UCSD-AML1 (cell line): ENCODE results near the gene RDH12.
"Not testable (repeated sequence)": the region's sequence is repeated elsewhere in the genome, so short reads cannot be mapped to it uniquely, and the experiment has no call there.

ENCODE experiments used
- DNase-seq: peaks from one replicate; lab custom pipeline; 2025; ENCODE audit not compliant: unreplicated experiment; lab: John Stamatoyannopoulos, UW

Gene RDH12

DNA sequence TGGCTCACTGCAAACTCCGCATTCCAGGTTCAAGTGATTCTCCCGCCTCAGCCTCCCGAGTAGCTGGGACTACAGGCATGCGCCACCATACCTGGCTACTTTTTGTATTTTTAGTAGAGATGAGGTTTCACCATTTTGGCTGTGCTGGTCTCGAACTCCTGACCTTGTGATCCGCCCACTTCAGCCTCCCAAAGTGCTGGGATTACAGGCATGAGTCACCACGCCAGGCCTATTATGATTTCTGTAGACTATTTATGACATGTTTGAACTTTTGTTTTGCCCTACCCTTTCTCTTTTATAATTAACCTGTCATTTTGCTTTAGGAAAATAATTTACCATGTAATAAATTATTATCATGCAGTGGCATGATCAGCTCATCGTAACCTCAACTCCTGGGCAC, at the start of gene RDH12:
RDH12 (plus strand) TSS at position 395 of the 400 bp plus-strand sequence. CDS start 20,757 bp downstream, outside the sequence.
- DNase-seq, result not testable (repeated sequence)

DNA sequence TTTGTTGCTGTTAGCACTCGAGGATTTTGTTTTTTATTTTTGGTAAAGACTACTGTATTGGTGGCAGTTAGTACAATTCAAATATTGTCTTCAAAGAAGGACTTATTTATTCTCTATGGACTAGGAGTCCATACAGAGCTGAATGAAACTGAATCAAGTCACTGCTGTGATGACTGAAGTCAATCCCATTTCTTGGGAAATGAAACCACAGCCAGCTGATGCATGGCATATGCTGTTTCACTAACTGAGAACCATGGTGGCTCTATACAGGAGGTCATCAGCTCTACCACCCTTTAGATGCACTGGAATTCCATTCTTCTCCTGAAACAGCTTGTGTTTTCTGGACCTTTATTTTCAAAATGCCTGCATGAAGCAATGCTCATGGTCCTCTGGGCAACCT, 49.5 kb upstream of the RDH12 start:
- DNase-seq, result no peak

DNA sequence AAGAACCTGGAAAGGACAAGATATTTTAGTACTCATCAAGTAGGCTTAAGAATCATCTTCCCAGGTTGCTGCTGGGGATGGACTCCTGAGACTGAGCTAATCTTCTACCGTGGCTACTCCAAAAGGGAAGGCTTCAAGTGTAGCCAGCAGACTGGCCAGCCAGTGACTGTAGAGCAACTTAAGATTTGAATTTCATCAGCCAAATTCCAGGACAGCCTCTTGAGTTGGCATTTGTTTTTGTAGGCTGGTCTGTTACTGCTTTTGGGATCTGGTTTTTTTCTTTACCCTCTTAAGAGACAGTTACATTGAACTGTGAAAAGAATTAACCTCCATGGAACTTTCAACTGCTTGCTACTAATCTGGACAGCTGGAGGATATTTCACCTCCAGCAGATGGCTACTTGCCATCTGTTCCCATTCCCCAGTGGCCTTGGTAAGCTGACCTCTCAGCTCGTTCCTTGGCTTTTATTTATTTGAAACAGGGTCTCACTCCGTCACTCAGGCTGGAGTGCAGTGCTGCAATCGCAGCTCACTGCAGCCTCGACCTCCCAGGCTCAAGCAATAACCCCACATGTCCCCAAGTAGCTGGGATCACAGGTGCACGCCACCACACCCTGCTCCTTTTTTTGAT, 47.9 kb upstream of the RDH12 start:
- DNase-seq, result no peak

DNA sequence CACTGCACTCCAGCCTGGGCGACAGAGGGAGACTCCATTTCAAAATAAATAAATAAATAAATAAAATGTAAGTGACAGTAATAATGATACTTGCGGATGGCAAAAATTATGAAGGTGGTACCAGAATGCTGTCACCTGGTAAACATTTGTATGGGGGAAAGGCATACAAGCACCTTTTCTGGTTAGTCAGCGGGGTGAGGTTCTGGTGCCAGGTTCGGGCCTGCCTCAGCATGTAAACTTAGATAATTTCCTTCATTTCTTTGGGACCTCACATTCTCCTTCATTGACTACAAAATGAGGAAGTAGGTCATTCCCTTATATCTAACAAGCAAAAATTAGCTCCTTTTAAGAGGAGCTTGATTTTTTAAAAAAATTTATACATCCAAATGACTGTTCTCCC, 38.1 kb upstream of the RDH12 start:
- DNase-seq, result no peak

DNA sequence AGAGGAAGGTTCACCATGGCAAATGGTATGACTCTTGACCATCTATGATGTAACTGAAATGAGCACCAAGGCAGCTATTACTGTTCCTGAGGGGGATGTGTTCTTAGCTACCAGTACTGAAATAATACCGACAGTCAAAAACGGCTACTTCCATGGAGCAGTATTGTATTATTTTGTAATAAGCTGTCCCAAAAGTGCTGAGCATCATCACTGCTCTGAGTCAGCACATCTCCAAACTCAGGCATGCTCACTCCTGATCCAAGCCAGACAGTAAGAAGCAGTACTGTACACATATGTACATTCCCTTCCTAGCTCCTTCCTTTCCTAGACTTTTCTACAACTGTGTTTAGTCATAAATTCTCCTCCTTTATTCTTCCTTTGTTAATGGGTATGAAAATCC, 35.8 kb upstream of the RDH12 start:
- DNase-seq, result no peak

DNA sequence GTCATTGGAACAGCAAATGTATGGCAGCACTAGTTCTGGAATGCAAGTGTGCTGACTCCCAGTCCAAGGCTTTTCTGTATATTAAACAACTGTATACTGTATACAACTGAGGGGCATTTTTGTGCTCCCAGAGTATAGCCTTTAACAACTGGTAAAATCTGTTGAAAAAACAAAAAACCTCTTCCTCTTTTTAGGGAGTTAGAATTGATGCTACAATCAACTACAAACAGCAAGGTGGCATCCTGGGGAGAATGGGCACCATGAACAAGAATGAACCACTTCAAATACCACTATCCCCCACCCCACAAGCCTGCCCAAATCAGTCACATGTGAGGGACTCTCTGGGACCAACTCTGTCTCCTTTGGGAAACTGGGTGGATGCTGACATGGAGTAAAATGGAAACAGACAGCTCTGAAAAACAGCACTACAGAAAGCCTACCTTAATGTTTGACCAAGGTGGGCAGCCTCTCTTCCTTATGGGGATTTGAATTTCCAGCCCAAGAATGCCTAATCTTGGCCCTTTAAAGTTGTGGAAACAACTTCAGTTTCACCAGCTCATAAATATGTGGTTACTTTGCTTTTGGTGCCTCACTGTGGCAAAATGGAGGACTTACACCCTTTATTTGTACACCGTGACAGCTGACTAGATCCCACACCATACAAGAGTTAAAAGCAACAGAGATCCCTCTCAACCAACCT, 34.8 kb upstream of the RDH12 start:
- no peak for DNase-seq

DNA sequence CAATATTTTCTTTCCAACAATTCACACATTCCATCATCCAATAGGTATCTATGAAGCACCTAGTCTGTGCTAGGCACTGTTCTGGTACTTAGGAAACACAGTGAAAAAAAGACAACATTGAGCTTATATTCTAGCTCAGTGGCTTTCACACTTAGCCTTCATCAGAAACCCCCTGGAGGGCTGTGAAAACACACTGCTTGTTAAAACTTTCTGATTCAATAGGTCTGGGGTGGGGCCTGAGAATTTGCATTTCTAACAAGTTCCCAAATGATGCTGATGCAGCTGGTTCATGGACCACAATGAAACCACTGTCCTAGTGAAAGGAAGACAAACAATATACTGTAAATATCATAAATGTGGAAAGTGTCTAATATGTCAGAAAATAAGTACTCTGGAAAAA, 33.1 kb upstream of the RDH12 start:
- no peak for DNase-seq

DNA sequence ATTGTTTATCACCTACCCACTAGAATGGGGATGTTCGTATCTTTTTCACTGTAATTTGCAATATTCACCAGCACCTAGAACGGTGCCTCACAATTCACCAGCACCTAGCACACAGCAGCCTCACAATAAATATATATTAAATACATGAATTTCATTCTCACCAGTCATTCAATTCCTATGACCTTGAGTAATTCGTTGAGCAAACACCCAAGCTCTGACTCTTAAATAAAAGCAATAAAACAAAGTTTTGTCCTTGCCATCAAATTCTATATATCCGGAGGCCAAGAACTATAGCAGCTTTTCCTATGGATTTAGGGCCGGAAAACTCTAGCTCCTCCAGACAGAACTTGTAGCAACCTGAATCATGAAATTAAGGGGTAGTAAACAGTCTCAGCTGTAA, 28.2 kb upstream of the RDH12 start:
- DNase-seq, result no peak

DNA sequence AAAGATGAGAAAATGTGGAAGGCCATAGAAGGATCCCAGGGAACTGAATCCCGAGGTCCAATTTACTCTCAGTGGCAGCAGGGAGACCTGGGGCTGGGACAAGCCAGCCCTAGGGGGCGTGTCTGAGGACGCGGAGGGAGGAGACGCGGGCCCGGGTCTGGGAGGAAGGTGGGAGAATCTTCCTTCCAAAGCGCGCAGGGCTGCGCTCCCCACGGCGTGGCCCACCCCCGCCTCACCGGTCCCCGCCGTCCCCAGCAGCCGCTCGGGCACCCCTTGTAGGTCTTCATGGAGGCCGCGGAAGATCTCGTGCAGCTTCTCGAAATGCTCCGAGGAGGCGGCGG, 27.6 kb upstream of the RDH12 start:
- DNase-seq, result peak; percentile 70

DNA sequence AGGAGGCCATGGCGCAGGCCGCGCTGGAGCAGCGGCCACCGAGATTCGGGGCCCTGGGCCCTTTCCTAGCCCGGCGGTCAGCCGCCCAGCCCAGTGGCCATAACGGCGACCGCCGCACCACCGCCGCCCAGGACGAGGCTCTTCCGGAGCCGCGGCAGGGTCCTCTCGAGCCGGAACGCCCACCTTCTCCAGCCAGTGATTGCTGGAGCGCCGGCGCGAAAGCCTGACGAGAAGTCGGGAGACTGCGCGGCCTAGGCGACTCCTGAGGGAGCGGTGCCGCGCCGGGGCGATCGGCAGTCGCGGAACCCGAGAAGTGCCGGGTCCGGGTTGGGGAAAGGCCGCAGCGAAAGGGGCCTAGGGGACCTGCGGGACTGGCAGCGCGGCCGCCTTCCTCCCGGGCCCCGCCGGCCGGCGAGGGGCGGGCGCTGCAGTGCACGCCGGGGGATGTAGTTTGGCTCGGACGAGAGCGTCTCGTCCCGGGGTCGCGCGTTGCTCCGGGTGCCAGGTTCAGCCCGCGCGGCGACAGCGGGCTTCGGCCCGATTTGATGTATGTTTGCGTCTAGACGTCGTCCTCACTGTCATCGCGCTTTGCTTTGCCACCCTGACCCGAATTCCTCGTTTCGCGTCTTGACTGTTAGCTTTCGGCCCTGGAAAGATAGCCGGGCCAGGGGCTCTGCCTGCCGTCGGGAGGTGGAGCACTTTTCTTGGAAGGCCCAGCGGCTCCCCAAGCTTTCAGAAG, 27.0 kb upstream of the RDH12 start, which contains the start of gene VTI1B:
VTI1B (minus strand) TSS at position 153 of the 739 bp plus-strand sequence; CDS start at position 10, 143 bp downstream.
- DNase-seq, result peak; percentile 87

DNA sequence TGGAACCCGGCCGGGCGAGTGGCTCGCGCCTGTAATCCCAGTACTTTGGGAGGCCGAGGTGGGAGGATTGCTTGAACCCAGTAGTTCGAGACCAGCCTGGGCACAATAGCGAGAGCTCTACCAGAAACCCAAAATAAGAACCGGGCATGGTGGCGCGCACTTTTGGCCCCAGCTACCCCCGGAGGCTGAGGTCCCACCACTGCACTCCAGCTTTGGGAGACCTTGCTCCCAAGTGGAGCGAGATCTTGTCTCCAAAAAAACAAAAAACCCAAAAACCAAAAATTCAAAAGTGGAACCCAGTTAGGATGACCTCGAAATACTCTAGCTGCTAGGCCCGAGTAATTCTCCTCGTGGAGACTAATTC, 26.5 kb upstream of the RDH12 start:
- no peak for DNase-seq

DNA sequence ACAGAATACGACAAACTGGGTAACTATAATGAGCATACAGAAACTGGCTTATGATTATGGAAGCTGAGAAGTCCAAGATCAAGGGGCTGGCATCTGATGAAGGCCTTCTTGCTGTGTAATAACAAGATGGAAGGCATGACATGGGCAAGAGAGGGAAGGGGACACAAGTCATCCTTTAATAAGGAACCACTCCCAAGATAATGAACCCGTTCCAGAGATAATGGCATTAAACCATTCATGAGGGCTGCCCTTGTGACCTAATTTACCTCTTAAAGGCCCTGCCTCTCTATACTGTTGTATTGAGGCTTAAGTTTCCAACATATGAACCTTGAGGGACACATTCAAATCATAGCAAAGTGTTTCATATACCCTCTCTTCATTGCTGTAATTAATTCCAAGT, 22.7 kb upstream of the RDH12 start:
- DNase-seq, result no peak

DNA sequence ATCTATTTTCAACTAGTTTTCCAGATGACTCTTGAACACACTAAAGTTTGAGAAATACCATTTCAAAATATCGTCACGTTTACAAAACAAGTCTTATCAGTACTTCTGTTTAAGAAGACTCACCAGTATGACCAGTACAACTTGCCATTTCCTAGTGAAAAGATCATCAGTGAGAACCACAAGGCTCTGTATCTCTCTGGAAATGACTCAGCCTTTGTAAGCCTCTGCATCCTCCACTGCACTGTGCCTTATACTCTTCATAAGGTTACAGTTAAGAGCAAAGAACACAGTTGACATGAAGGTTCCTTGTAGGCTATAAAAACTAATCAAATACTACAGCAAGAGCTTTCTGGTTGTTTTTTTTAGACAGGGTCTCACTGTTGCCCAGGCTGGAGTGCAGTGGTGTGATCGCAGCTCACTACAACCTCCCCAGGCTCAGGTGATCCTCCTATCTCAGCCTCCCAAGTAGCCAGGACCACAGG, 21.5 kb upstream of the RDH12 start:
- DNase-seq, result no peak

DNA sequence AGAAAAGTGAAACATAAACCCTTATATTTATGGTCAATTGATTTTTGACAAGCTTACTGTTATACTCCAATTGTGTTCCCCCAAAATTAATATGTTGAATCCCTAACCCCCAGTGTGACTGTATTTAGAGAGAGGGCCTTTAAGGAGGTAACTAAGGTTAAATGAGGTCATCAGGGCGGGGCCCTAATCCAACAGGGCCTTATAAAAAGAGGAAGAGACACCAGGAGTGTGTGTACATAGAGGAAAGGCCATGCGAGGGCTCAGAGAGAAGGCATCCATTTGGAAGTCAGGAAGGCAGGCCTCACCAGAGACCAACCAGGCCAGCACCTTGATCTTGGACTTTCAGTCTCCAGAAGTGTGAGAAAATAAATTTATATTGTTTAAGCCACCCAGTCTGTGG, 20.7 kb upstream of the RDH12 start:
- peak; percentile 17 for DNase-seq

DNA sequence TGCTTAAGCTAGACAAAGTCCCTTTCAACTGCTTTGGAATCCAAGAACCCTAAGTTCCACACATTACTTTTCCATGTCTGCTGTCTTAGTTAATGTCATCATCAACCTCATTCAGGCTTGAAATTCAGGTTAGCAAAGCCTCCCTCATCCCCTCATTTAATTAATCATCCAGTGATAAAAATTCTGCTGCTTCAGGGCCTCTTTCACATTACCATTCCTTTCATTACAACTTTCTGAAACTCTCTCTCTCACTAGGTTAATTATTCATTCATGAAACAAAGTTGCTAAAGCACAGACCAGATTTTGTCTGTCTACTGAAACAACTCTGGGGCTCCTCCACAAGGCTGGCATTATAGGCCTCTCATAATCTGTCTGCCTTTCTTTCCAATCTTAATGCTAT, 17.8 kb upstream of the RDH12 start:
- no peak for DNase-seq

DNA sequence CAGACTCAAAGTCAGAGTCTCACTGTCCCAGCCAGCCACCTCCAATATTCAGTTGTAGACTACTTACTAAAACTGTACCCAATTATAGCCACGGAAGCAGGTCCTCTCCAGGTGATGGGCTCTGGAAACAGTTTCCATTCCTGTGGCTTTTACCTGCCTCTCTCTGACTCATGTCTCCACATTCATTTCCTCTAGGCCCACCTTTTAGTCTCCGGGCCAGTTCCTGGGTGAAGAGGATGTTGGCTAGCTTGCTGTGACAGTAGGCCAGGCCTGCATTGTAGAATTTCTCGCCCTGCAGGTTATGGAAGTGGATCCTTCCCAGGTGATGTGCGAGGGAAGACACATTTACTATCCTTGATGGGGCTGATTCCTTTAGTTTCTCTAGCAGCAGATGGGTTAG, 11.7 kb upstream of the RDH12 start:
- DNase-seq, result no peak

DNA sequence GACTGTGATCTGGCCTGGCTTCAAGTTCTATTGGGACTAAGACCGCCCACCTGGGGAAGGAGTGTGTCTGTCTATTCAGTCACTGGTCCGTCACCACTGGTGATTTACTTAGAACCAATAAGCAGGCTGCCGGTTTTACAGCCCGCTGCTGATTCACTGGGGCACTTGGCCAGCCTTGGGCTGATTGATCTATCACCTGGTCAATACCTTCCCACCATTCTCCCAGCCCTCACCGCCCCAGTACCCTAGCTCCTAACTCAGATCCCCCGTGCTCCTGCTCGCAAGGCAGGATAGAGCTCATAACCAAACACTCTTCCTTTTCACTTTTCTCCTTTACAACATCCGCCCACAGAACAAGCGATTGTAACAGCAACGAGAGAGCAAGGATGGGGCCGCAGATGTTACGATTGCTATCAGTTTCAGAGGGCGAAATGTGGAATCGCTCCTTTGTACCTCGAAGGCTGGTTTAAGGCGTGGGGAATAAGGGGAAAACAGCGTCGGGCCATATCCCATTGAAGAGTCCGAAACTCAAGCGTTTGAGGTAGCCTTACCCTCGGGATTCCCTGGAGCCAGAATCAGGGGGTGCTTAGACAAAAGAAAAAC, 6.8 kb upstream of the RDH12 start:
- peak; percentile 66 for DNase-seq

DNA sequence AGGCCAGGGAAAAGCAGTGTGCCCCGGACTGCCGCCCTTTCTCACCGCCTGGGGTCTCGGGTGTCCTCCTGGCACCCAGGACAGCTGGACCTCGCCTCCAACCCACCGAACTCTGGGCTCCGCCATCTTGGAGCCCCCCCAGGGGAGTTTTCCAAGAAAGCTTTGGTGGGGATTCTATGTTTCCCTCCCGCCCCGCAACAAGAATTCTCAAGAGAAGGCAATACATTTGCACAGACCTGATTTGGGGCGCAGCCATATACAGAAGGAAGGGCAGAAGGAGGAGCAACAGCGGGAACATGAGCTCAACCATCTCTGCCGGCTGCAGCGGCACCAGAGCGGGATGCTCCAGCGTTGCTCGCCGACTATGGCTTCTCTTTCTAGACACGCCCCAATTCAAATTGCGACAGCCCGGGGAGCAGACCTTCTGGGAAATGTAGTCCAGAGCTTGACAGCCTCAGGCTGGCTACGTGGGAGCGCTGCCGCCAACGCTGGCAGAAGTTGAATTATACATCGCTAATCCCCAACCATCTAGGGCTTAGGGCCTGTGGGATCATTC, 6.2 kb upstream of the RDH12 start, which contains the start of gene RDH11:
RDH11 (minus strand) TSS at position 371 of the 556 bp plus-strand sequence; CDS start at position 310, 61 bp downstream.
- peak; percentile 83 for DNase-seq

DNA sequence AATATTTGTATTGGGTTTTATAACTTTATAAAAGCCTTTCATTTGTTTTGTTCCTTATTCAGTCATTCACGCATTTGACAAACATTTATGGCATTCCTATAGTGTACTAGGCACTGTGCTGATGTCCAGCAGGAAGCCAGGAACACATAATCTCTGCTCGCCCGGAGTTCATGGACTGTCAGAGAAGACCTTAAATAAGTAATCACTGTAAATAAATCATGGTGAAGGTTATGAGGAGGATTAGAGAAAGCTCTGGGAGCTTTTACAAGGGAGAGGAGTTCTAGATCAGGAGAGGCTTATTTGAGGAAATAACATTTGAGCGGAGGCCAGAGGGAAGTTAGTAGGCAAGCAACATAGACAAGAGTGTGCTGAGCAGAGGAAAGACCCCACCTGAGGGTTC, 4.7 kb upstream of the RDH12 start:
- no peak for DNase-seq

DNA sequence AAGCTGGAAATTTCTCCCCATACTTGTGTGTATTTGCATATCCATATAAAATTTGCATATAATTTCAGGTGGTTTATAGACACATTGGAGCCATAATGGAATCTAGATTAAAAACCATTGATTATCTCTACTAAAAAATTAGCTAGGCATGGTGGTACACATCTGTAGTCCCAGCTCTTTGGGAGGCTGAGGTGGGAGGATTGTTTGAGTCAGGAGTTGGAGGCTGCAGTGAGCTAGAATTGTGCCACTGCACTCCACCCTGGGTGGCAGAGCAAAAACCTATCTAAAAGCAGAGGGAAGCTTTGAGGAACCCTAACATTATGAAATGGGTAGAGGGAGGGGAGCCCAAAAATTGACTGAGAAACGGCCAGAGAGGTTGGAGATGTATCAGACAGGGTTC, 3.5 kb upstream of the RDH12 start:
- no peak for DNase-seq

DNA sequence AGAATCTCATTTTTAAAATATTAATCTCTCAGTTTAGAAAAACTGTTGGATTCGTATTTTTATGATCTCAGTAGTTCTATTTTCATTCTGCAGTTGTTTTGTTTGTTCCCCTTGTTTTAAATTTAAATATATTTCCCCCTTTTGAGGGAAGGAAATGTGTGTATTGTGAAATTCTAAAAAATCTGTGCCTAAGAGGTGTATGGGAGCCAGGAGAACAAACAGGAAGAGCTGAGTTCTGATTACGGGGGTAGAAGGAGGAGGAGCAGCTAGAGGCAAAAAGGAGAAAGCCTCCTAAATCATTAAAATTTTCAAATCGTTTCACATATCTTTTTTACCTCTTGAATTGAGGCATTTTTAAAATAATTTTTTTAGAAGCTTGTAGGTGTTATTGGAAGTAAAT, 2.3 kb downstream of the RDH12 start:
- DNase-seq, result no peak
